ENCODE data around the gene EPHA6. TPM values are rescaled to one million over a fixed set of nuclear protein-coding genes. Genes with fewer than 3 reads are reported as not detected.

The EPHA6 gene
- total RNA-seq, 1 experiment from 2014 or later, result 1.2 TPM

DNA sequence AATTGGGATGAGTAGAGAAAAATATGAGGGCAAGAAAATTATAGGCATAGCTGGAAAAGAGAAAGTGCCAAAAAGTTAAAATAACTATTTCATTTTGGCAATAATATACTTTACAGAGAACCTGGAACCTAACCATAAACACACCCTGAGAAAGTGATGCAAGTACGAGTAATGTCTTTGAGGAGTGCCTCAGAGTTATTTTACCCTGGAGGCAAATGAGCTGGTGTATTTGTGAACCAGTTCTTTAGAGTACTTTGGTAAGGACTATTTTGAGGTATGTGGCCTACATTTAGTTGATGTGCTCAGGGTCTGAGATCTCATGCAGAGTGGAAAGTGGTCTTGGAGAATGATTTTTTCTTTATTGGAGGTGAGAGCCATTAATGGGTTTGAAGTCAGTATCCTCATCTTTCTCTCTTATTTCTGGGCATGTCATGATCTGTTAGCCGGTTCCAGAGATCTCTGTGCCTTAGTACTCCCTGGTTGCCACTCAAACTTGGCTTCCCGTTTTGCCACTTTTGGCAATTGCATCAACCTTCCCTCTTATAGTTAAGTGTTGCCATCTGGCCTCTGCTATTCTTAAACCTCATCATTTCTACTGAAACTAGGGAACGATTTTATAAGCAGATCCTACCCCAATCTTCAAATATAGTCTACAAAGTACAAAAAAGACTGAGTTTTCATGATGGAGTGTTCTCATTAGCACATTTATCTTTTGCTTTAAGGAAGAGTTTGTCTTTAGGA, 145.7 kb downstream of the EPHA6 start:
- no TSS peak for BruUV-seq (replicated peaks)
- H3K4me3 ChIP-seq, result no peak overlapping the region
- no peak for TF ChIP-seq EZH2 (IDR thresholded peaks at IDR 0.05; ENCODE audit: low read depth)
- H3K4me1 ChIP-seq (replicated peaks; ENCODE audit: insufficient read depth), result no peaks in the 10 kb centered on the region
- H3K4me2 ChIP-seq, result no peak overlapping the region
- ChIA-PET POLR2A (ENCODE audit: unreplicated experiment) (no interaction called here), CTCF (no interaction called here)
- H2AFZ ChIP-seq, result no peak overlapping the region
- H3K9me2 ChIP-seq (ENCODE audit: insufficient read depth), result no peaks in the 10 kb centered on the region
- no peaks in the 10 kb centered on the region for H4K20me1 ChIP-seq (ENCODE audit: insufficient read depth)
- no peaks in the 10 kb centered on the region for H3K9me3 ChIP-seq (ENCODE audit: insufficient read depth, low read depth)
- no peaks in the 10 kb centered on the region for H3K36me3 ChIP-seq (ENCODE audit: low read depth)
- H3K27ac ChIP-seq, result peak overlapping the region; percentile 20
- H3F3A ChIP-seq (ENCODE audit: insufficient read depth, low read depth), result no peaks in the 10 kb centered on the region
- intact Hi-C loops (cut with micrococcal nuclease; ENCODE audit: unreplicated experiment), result no loop called here
- no peaks in the 10 kb centered on the region for H3K27me3 ChIP-seq (ENCODE audit: insufficient read depth, low read depth)
- no peaks in the 10 kb centered on the region for H3K79me2 ChIP-seq (ENCODE audit: low read depth)
- peak in 1 of 2 experiments; percentile 44 for DNase-seq

DNA sequence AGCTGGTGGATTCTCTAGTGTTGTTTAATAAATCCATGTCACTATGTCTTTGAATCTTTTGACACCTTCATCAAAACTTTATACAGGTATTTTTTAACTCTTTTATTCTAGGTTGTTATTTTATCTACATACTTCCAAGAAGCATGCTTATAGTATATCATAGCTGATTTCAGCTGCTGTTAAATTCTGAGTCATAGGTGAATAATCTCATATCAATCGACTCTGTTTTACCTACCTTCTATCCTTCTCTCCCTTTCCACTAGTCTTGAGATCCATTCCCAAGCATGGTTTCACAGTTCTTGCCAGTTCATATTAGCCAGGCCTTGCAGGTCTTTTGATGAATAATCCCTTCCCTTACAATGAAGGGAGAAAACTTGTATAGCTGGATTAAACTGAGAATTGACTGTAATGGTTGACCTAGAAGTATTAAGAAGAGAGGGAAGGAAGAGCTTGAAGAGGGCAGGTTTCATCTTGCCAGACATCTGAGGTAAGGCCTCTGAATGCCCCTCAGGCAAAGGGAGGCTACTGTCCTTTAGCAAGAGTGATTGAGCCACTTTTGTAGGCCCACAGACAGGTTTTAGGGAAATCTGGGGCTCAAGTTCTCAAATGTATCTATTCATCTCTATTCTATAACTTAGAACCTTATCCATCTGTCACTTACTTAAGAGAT, 146.4 kb downstream of the EPHA6 start:
- DNase-seq, result no peak
- no peaks in the 10 kb centered on the region for H4K20me1 ChIP-seq (ENCODE audit: insufficient read depth)
- BruUV-seq (replicated peaks), result no TSS peak
- CTCF ChIA-PET, result no interaction called here
- H3F3A ChIP-seq (ENCODE audit: insufficient read depth, low read depth), result no peaks in the 10 kb centered on the region
- H3K9me2 ChIP-seq (ENCODE audit: insufficient read depth), result no peaks in the 10 kb centered on the region
- no peak for TF ChIP-seq EZH2 (IDR thresholded peaks at IDR 0.05; ENCODE audit: low read depth)
- TF ChIP-seq, protein P1, sequence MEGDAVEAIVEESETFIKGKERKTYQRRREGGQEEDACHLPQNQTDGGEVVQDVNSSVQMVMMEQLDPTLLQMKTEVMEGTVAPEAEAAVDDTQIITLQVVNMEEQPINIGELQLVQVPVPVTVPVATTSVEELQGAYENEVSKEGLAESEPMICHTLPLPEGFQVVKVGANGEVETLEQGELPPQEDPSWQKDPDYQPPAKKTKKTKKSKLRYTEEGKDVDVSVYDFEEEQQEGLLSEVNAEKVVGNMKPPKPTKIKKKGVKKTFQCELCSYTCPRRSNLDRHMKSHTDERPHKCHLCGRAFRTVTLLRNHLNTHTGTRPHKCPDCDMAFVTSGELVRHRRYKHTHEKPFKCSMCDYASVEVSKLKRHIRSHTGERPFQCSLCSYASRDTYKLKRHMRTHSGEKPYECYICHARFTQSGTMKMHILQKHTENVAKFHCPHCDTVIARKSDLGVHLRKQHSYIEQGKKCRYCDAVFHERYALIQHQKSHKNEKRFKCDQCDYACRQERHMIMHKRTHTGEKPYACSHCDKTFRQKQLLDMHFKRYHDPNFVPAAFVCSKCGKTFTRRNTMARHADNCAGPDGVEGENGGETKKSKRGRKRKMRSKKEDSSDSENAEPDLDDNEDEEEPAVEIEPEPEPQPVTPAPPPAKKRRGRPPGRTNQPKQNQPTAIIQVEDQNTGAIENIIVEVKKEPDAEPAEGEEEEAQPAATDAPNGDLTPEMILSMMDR (conservative IDR thresholded peaks at IDR 0.05), result no peak
- POLR2A ChIA-PET (ENCODE audit: unreplicated experiment), result no interaction called here
- H3K27me3 ChIP-seq (ENCODE audit: insufficient read depth, low read depth), result no peaks in the 10 kb centered on the region
- H3K36me3 ChIP-seq (ENCODE audit: low read depth), result no peaks in the 10 kb centered on the region
- no peaks in the 10 kb centered on the region for H3K79me2 ChIP-seq (ENCODE audit: low read depth)
- H3K4me1 ChIP-seq (replicated peaks; ENCODE audit: insufficient read depth), result no peaks in the 10 kb centered on the region
- H3K27ac ChIP-seq, result no peak overlapping the region
- no peaks in the 10 kb centered on the region for H3K9me3 ChIP-seq (ENCODE audit: insufficient read depth, low read depth)
- H3K4me3 ChIP-seq, result no peak overlapping the region
- no peak overlapping the region for H2AFZ ChIP-seq
- no peak overlapping the region for H3K4me2 ChIP-seq
- intact Hi-C loops (cut with micrococcal nuclease; ENCODE audit: unreplicated experiment), result no loop called here

DNA sequence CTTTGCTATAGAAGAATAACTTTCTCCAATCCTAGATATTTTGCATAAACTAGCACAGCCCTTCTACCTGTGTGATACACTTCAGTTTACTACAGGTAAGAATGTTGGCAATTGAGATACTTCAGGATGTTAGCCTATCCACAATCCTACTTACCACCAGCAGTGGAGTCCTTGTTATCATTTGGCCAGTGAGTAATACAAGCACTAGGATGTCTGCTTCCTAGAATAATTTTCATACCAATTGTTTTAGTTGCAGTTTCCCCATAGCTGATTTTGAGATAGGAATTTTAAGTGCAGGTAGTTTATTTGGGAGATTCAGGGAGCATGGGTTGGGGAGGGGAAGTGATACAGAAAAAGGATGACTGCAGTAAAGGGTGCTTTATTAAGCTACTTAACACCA, 147.2 kb downstream of the EPHA6 start:
- Histone ChIP-seq H3K79me2 (ENCODE audit: low read depth) (no peaks in the 10 kb centered on the region), H3K4me2 (no peak overlapping the region), H2AFZ (no peak overlapping the region), H3K36me3 (ENCODE audit: low read depth) (no peaks in the 10 kb centered on the region), H3K9me3 (ENCODE audit: insufficient read depth, low read depth) (no peaks in the 10 kb centered on the region; the same call in 1 of the 2 replicates), H3K4me1 (replicated peaks; ENCODE audit: insufficient read depth) (no peaks in the 10 kb centered on the region), H4K20me1 (ENCODE audit: insufficient read depth) (no peaks in the 10 kb centered on the region), H3K4me3 (no peak overlapping the region), H3K27me3 (ENCODE audit: insufficient read depth, low read depth) (no peaks in the 10 kb centered on the region), H3K9me2 (ENCODE audit: insufficient read depth) (no peaks in the 10 kb centered on the region), H3F3A (ENCODE audit: insufficient read depth, low read depth) (no peaks in the 10 kb centered on the region), H3K27ac (no peak overlapping the region)
- TF ChIP-seq, protein P1 (conservative IDR thresholded peaks at IDR 0.05), result no peak
- BruUV-seq (replicated peaks), result no TSS peak
- intact Hi-C loops (cut with micrococcal nuclease; ENCODE audit: unreplicated experiment), result no loop called here
- CTCF ChIA-PET, result no interaction called here
- POLR2A ChIA-PET (ENCODE audit: unreplicated experiment), result no interaction called here
- no peak for DNase-seq
